Pancreas (tissue), 10 donors: ENCODE data around the gene USH1G. TPM values are rescaled to one million over a fixed set of nuclear protein-coding genes. Genes with fewer than 3 reads are reported as not detected.

Source experiments
- ATAC-seq, 4 donors: fragments of 200-7000 bp; cut with Tn5 transposase; one replicate each; pipeline versions ENCODE4 v1.8.0 to v1.9.1; 2020; ENCODE audit warnings: mild to moderate bottlenecking in 4 of 4, moderate library complexity in 4 of 4
- DNase-seq, 6 donors: peaks; one replicate each; pipeline ENCODE4 v3.0.0-alpha.2; 2020
- FAIRE-seq: peaks from 2 replicates; lab custom pipeline; 2012; peaks lifted over from hg19 to GRCh38; lab: Jason Lieb, UNC
- H3K27ac ChIP-seq, 4 donors: fragments of 200-600 bp; sonication (generic); 1 replicate in 3 of 4; 2 replicates in 1 of 4; pipeline versions ENCODE4 v1.5.0 to v1.8.0; 2020
- H3K27me3 ChIP-seq, 4 donors: fragments of 200-600 bp; one replicate each; pipeline ENCODE4 v1.8.0; 2021
- H3K36me3 ChIP-seq, 3 donors: fragments of 200-600 bp; sonication (generic) in 1 of 3; one replicate each; pipeline versions ENCODE4 v1.5.0 to v1.8.0; 2020 to 2021
- H3K4me1 ChIP-seq, 3 donors: fragments of 200-600 bp; one replicate each; pipeline ENCODE4 v1.8.0; 2021
- H3K4me3 ChIP-seq, 4 donors: fragments of 200-600 bp; sonication (generic) in 2 of 4; one replicate each; pipeline versions ENCODE4 v1.5.0 to v1.8.0; 2020 to 2021
- H3K9me3 ChIP-seq, 4 donors: fragments of 200-600 bp; one replicate each; pipeline ENCODE4 v1.8.0; 2021
- CTCF ChIP-seq, 4 donors: fragments of 200-600 bp; sonication (generic) in 3 of 4; IDR thresholded peaks; one replicate each; pipeline versions ENCODE4 v1.5.0 to v1.8.0; 2021; ENCODE audit warnings: antibody characterized with exemption in 4 of 4
- WGBS, 2 donors: extraction: QIAGEN DNeasy Blood & Tissue Kit; methylation state at CpG; one replicate each; pipeline ENCODE4 v1.1.7; 2013; 5-methylcytosine and 5-hydroxymethylcytosine counted together
- intact Hi-C, 3 donors: fragments of 100-400 bp; cut with DNase I; formaldehyde crosslinking; loops; one replicate each; pipeline versions ENCODE4 v1.11.1 to v1.14.2; 2022
- polyA plus RNA-seq, 2 donors: library from polyadenylated mRNA; stranded (reverse); fragments of 200-250 nt; gene quantifications; one replicate each; pipeline ENCODE4 v1.2.3, GENCODE V29; 2013
- total RNA-seq, 6 donors: library from RNA; stranded (reverse); fragmentation: NEBNext Ultra II Directional in 4 of 6; extraction: Animal tissue kit (Norgen Biotek cat#: 25700) in 4 of 6; gene quantifications; one replicate each; pipeline versions ENCODE4 v1.2.1 to v1.2.4, GENCODE V29; 2021 to 2023
- donor health status: healthy with polysubstance abuse.
- donor health status: DM: no; HTN: no; CAD: no; lungs with moderate emphysema.
- donor health status: DM: no; HTN: no; CAD: no.
- donor health status: control.
- donor health status: control.
- donor health status: Bipolar disorder and iron deficiency.
- donor health status: DM: yes; HTN: yes; CAD: no.
- donor health status: DM: no; HTN: no; CAD: no.
- donor health status: DM: no; HTN: no; CAD: no.
- donor health status: DM: yes; HTN: yes; CAD: no.

The USH1G gene
- total and polyA plus RNA-seq, 8 donors, result 0.03 to 0.17 (median 0.09) TPM; not detected in 1

- Histone ChIP-seq H3K9me3 (no peaks in the 10 kb centered on the region), H3K27me3 (no peaks in the 10 kb centered on the region), H3K27ac (no peak overlapping the region), H3K4me1 (no peaks in the 10 kb centered on the region), H3K4me3 (no peak overlapping the region), H3K36me3 (no peaks in the 10 kb centered on the region)
- FAIRE-seq (no peak), ATAC-seq (no peak), DNase-seq (no peak)
- WGBS, 2 donors, result 66 to 78% methylated on average over 8 of the region's 8 CpGs
- TF ChIP-seq CTCF (IDR thresholded peaks at IDR 0.05), result no peak
- intact Hi-C loops, result no loop called here
Measured at GRCh38 chr17:74938194-74938950, 15.3 kb upstream of the USH1G start.

GRCh38 chr17:74937064-74938051 is 14.3 kb upstream of the USH1G start:
- Histone ChIP-seq H3K27me3 (no peaks in the 10 kb centered on the region), H3K36me3 (no peaks in the 10 kb centered on the region), H3K4me1 (no peaks in the 10 kb centered on the region), H3K4me3 (no peak overlapping the region), H3K9me3 (no peaks in the 10 kb centered on the region), H3K27ac (no peak overlapping the region)
- DNase-seq, result no peak
- 67% methylated on average over 11 of the region's 11 CpGs for WGBS, 2 donors
- ATAC-seq, result no peak
- intact Hi-C loops, result no loop called here
- FAIRE-seq, result no peak
- TF ChIP-seq CTCF (IDR thresholded peaks at IDR 0.05), result no peak

GRCh38 chr17:74936470-74936799 is 13.4 kb upstream of the USH1G start:
- no peaks in the 10 kb centered on the region for H3K9me3 ChIP-seq
- TF ChIP-seq CTCF (IDR thresholded peaks at IDR 0.05), result no peak
- ATAC-seq, result no peak
- no peaks in the 10 kb centered on the region for H3K27me3 ChIP-seq
- intact Hi-C loops, result no loop called here
- no peaks in the 10 kb centered on the region for H3K4me1 ChIP-seq
- DNase-seq, result peak in 1 of 6 donors; percentile 21
- no peak overlapping the region for H3K27ac ChIP-seq
- no peak overlapping the region for H3K4me3 ChIP-seq
- no peaks in the 10 kb centered on the region for H3K36me3 ChIP-seq
- 28 to 29% methylated on average over 12 of the region's 12 CpGs for WGBS, 2 donors
- FAIRE-seq, result no peak

DNA sequence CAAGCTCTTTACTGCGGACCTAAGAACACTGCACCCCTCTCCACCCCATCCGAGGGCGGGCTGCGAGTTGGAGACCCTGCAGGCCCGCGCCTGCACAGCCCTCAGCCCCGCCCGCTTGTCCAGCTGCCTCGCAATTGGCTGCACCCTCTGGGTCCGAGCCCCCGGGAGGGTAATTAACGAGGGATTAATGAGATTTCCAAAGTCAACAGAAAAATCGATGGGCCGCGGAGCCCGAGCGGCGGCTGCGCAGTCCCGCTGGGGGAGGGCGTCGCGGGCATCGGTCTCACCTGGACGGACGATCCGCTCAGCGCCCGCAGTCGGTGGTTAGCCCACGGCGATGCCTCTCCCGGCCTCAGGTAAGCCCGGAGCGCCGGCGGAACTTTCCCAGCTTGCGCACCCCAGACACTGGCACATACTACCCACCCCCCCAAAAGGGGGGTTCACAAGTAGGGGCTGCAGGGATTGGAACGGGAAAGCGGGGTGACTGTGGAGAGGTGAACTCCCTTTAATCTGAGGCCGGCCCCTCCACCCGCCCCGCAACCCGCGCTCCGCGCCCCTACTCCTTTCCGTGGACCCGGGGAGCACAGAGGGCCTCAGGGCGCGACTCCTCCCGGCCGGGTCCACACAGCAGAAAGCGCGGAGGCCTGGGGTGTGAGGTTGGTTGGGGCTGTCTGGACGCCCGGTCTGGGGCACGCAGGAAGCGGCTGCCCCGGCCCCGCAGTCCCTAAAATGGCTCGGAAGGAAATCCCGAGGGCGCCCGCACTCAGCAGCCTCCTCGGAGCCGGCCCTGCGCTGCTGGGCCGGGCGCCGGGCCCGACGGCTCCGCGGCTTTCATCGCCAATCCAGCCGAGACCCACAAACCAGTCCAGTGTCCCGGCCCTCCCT is 12.8 kb upstream of the USH1G start, which contains the start of gene OTOP3:
OTOP3 (plus strand) TSS at position 314 of the 885 bp plus-strand sequence; CDS start at position 338, 24 bp downstream.
- intact Hi-C loops, result no loop called here
- Histone ChIP-seq H3K36me3 (no peaks in the 10 kb centered on the region), H3K4me1 (no peaks in the 10 kb centered on the region), H3K27me3 (no peaks in the 10 kb centered on the region), H3K4me3 (peak within 1 kb of the TSS in 1 of 4 donors; percentile 18), H3K27ac (no peak within 1 kb of the TSS), H3K9me3 (no peaks in the 10 kb centered on the region)
- DNase-seq (peak in 1 of 6 donors; percentile 36), ATAC-seq (peak; percentile 66 to 76 (median 72)), FAIRE-seq (no peak)
- 5 to 6% methylated on average over 47 to 78 of the region's 78 CpGs for WGBS, 2 donors
- TF ChIP-seq CTCF (IDR thresholded peaks at IDR 0.05), result no peak
